ENCODE measurements around the gene SEPHS1. TPM values are rescaled to one million over a fixed set of nuclear protein-coding genes. Genes with fewer than 3 reads are reported as not detected.

SEPHS1 gene
- total RNA-seq, 2 donors from 2014 or later: 29.0 to 31.3 TPM

Other genes starting within 250 kb of the SEPHS1 start
- gene OPTN, start 248.1 kb downstream of the SEPHS1 start, total RNA-seq: 100 to 1,000 TPM in 1 of 2 donors, 10 to 100 TPM in 1; 95.1 to 123 TPM
- 1 to 10 TPM; 1.3 TPM for gene MCM10, start 186.7 kb downstream of the SEPHS1 start, total RNA-seq
- gene UCMA, start 113.9 kb downstream of the SEPHS1 start, total RNA-seq: not detected
- gene PHYH, start 48.2 kb downstream of the SEPHS1 start, total RNA-seq: 10 to 100 TPM; 70.6 to 76.6 TPM
- gene BEND7, start 180.7 kb upstream of the SEPHS1 start, total RNA-seq: 10 to 100 TPM; 16.2 to 17.9 TPM
- 10 to 100 TPM; 14.3 to 15.2 TPM for gene PRPF18, start 238.7 kb upstream of the SEPHS1 start, total RNA-seq